Measurements from ENCODE around the gene PHLPP1. TPM values are rescaled to one million over a fixed set of nuclear protein-coding genes. Genes with fewer than 3 reads are reported as not detected.

PHLPP1 gene
- polyA plus RNA-seq, 1 experiment = 5.6 TPM

DNA sequence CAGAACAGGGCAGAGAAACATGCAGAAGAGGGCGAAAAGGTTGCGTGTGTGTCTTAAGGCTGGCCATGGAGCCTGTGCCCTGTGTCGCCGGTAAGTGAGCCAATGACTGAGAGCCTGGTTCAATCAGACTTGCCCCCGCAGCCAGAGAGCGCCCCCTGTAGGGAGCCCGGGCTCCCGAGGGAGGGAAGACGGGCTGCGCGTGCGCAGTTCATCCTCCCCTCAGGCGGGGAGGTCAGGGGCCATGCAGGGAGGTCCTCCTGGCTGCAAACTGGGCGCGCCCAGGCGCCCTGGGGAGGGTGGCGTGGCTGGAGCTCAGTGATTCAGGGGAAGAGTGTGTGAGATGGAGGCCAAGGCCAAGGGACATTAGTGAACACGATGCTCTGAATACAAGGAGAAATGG is 276.6 kb downstream of the PHLPP1 start:
- no peak for DNase-seq (ENCODE audit: low read depth, low spot score)
- CTCF ChIA-PET = interaction anchor here (0.6 kb wide), 1 partner anchor 504 kb away, joined by 8 read pairs; no protein-coding TSS in a partner anchor
- Histone ChIP-seq H3K4me3 (ENCODE audit: low read depth, low read length) (no peak overlapping the region), H3K27ac (ENCODE audit: low read depth, low read length) (no peak overlapping the region), H3K9me3 (ENCODE audit: control insufficient read depth, insufficient read depth, low read length) (peaks cover 4% of the 10 kb centered on the region; the same call in 1 of the 2 replicates), H3K27me3 (ENCODE audit: control insufficient read depth, insufficient read depth, low read length) (peaks cover 13% of the 10 kb centered on the region)
- POLR2A ChIA-PET = no interaction called here
- TF ChIP-seq, protein P1, sequence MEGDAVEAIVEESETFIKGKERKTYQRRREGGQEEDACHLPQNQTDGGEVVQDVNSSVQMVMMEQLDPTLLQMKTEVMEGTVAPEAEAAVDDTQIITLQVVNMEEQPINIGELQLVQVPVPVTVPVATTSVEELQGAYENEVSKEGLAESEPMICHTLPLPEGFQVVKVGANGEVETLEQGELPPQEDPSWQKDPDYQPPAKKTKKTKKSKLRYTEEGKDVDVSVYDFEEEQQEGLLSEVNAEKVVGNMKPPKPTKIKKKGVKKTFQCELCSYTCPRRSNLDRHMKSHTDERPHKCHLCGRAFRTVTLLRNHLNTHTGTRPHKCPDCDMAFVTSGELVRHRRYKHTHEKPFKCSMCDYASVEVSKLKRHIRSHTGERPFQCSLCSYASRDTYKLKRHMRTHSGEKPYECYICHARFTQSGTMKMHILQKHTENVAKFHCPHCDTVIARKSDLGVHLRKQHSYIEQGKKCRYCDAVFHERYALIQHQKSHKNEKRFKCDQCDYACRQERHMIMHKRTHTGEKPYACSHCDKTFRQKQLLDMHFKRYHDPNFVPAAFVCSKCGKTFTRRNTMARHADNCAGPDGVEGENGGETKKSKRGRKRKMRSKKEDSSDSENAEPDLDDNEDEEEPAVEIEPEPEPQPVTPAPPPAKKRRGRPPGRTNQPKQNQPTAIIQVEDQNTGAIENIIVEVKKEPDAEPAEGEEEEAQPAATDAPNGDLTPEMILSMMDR (IDR thresholded peaks at IDR 0.05; ENCODE audit: low read depth, low read length) = no peak

DNA sequence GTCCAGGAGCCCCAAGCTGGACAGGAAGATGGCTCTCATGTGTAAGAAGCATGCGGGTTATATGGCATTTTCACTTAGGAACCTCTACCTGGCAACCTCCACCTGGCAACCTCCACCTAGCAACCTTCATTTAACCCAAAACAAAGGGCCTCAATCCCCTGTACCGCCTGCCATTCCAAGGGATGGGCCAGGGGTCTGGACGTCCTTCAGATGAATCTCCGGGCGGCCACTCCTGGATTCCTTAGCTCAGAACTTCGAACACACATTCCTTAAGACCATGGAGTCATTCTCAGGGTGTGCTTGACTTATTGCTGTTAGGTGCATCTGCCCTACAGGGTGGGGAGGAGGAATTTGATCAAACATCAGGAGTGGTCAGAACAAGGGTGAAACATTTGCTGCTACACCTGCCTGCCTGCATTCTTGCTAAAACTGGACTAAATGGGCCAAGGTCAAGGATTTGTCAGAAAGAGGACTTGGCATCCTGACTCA is 277.6 kb downstream of the PHLPP1 start:
- TF ChIP-seq, protein P1 (IDR thresholded peaks at IDR 0.05; ENCODE audit: low read depth, low read length) = no peak
- no peak for DNase-seq (ENCODE audit: low read depth, low spot score)
- CTCF ChIA-PET = interaction anchor here (1.1 kb wide), 1 partner anchor 10 kb away, joined by 4 read pairs; no protein-coding TSS in a partner anchor
- H3K27ac ChIP-seq (ENCODE audit: low read depth, low read length) = no peak overlapping the region
- H3K27me3 ChIP-seq (ENCODE audit: control insufficient read depth, insufficient read depth, low read length) = peaks cover 13% of the 10 kb centered on the region
- peaks cover 4% of the 10 kb centered on the region; the same call in 1 of the 2 replicates for H3K9me3 ChIP-seq (ENCODE audit: control insufficient read depth, insufficient read depth, low read length)
- no peak overlapping the region for H3K4me3 ChIP-seq (ENCODE audit: low read depth, low read length)
- POLR2A ChIA-PET = no interaction called here

DNA sequence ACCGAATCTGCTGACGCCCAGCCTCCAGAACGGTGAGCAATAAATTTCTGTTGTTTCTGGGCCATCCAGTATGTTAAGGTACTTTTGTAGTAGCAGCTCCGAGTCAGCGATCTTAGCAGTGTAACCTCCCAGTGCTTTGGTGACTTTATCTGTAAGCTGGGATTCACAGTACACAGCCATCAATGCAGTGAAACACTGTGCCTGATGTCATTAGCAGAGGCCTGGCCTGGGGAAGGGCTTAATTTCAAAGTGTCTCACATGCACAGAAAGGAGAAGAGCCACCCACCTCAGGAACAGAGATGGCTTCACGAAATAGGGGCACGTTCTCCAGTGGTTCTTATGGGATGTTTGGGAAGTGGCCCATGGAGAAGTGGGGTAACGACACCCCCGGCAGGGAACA is 281.2 kb downstream of the PHLPP1 start:
- POLR2A ChIA-PET = no interaction called here
- H3K27ac ChIP-seq (ENCODE audit: low read depth, low read length) = no peak overlapping the region
- CTCF ChIA-PET = interaction anchor here (0.9 to 2.8 kb wide), 2 partner anchors 14 to 411 kb away, joined by 3 to 11 read pairs; no protein-coding TSS in a partner anchor
- peaks cover 4% of the 10 kb centered on the region; the same call in 1 of the 2 replicates for H3K9me3 ChIP-seq (ENCODE audit: control insufficient read depth, insufficient read depth, low read length)
- no peak overlapping the region for H3K4me3 ChIP-seq (ENCODE audit: low read depth, low read length)
- TF ChIP-seq, protein P1 (IDR thresholded peaks at IDR 0.05; ENCODE audit: low read depth, low read length) = no peak
- peaks cover 8% of the 10 kb centered on the region for H3K27me3 ChIP-seq (ENCODE audit: control insufficient read depth, insufficient read depth, low read length)
- DNase-seq (ENCODE audit: low read depth, low spot score) = no peak

DNA sequence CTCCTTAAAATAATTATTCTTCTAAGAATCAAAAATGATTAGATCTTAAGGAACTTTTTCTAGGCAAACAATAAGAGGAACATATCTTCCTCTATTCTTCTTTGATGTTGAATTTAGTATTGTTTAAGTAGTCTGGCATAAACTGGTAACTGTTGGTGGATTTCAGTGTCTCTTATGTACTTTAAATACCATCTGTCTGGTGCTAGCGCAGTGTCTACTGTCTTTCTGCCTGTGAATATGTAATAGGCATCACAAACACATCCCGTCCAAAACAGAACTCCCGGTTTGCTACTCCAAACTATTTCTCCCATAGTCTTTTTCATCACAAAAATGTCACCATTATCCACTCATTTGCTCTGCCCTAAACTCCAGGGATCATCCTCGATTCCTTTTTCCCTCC is 281.7 kb downstream of the PHLPP1 start:
- Histone ChIP-seq H3K9me3 (ENCODE audit: control insufficient read depth, insufficient read depth, low read length) (peaks cover 1% of the 10 kb centered on the region; the same call in 1 of the 2 replicates), H3K4me3 (ENCODE audit: low read depth, low read length) (no peak overlapping the region), H3K27ac (ENCODE audit: low read depth, low read length) (no peak overlapping the region), H3K27me3 (ENCODE audit: control insufficient read depth, insufficient read depth, low read length) (peaks cover 8% of the 10 kb centered on the region)
- DNase-seq (ENCODE audit: low read depth, low spot score) = no peak
- ChIA-PET CTCF (interaction anchor here (2.8 kb wide), 1 partner anchor 411 kb away, joined by 11 read pairs; no protein-coding TSS in a partner anchor), POLR2A (no interaction called here)
- TF ChIP-seq, protein P1 (IDR thresholded peaks at IDR 0.05; ENCODE audit: low read depth, low read length) = no peak

DNA sequence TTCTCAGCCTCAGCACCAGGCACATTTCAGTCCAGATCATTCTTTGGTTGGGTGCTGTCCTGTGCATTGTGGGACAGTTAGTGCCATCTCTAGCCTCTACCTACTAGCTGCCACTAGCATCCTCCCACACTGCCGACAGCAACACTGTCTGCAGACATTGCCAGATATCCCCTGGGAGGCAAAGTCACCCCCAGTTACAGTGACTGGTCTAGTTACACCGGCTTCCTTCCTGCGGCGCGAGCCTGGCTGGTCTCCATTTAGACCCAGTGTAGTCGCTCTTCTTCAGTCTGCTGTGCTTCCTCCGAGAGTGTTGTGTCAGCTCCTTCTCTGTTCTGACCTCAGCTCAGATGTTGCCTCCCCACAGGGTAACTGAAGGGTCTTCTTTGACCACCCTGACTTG is 283.1 kb downstream of the PHLPP1 start:
- no peak overlapping the region for H3K4me3 ChIP-seq (ENCODE audit: low read depth, low read length)
- CTCF ChIA-PET = no interaction called here
- POLR2A ChIA-PET = no interaction called here
- peaks cover 6% of the 10 kb centered on the region for H3K27me3 ChIP-seq (ENCODE audit: control insufficient read depth, insufficient read depth, low read length)
- H3K27ac ChIP-seq (ENCODE audit: low read depth, low read length) = no peak overlapping the region
- no peaks in the 10 kb centered on the region for H3K9me3 ChIP-seq (ENCODE audit: control insufficient read depth, insufficient read depth, low read length)
- TF ChIP-seq, protein P1 (IDR thresholded peaks at IDR 0.05; ENCODE audit: low read depth, low read length) = no peak
- DNase-seq (ENCODE audit: low read depth, low spot score) = no peak

Data from AG04450 (cell line).